ENCODE measurements around the gene PFN1. TPM values are rescaled to one million over a fixed set of nuclear protein-coding genes. Genes with fewer than 3 reads are reported as not detected.

Gene PFN1
- total RNA-seq, 1 donor from 2014 or later, result 549 TPM

- DNase-seq (ENCODE audit: low read depth), result no peak
Measured at GRCh38 chr17:4896332-4897197, 51.8 kb downstream of the PFN1 start.

- DNase-seq (ENCODE audit: low read depth), result no peak
Measured at GRCh38 chr17:4895657-4896331, 52.5 kb downstream of the PFN1 start.

Other genes starting within 250 kb of the PFN1 start
- 16.0 and 31.7 TPM in 2 replicates for gene PELP1, start 244.4 kb downstream of the PFN1 start, total RNA-seq
- 2.1 and 2.7 TPM in 2 replicates for gene ARRB2, start 237.9 kb downstream of the PFN1 start, total RNA-seq
- gene MED11, start 217.1 kb downstream of the PFN1 start, total RNA-seq, result 17.4 and 20.6 TPM in 2 replicates
- gene ZMYND15, start 208.7 kb downstream of the PFN1 start, total RNA-seq, result 0.30 and 1.0 TPM in 2 replicates
- 36.2 and 48.6 TPM in 2 replicates for gene CXCL16, start 208.6 kb downstream of the PFN1 start, total RNA-seq
- not detected in 2 replicates for gene TM4SF5, start 176.6 kb downstream of the PFN1 start, total RNA-seq
- not detected in 2 replicates for gene VMO1, start 162.2 kb downstream of the PFN1 start, total RNA-seq
- gene GLTPD2, start 159.6 kb downstream of the PFN1 start, total RNA-seq, result not detected in 2 replicates
- 79.0 and 204 TPM in 2 replicates for gene PSMB6, start 152.4 kb downstream of the PFN1 start, total RNA-seq
- gene PLD2, start 141.4 kb downstream of the PFN1 start, total RNA-seq, result 16.0 and 21.3 TPM in 2 replicates
- gene MINK1, start 115.2 kb downstream of the PFN1 start, total RNA-seq, result 20.8 and 84.6 TPM in 2 replicates
- gene C17orf107, start 49.0 kb downstream of the PFN1 start, total RNA-seq, result 1.7 and 4.2 TPM in 2 replicates
- 0.25 and 0.35 TPM in 2 replicates for gene CHRNE, start 45.4 kb downstream of the PFN1 start, total RNA-seq
- not detected in 2 replicates for gene GP1BA, start 16.3 kb downstream of the PFN1 start, total RNA-seq
- 40.1 and 56.2 TPM in 2 replicates for gene SLC25A11, start 8.5 kb downstream of the PFN1 start, total RNA-seq
- gene RNF167, start 8.3 kb downstream of the PFN1 start, total RNA-seq, result 16.1 and 43.6 TPM in 2 replicates
- 5.3 and 6.6 TPM in 2 replicates for gene ENO3, start 2.6 kb upstream of the PFN1 start, total RNA-seq
- 45.7 and 66.5 TPM in 2 replicates for gene SPAG7, start 19.3 kb upstream of the PFN1 start, total RNA-seq
- gene CAMTA2, start 39.1 kb upstream of the PFN1 start, total RNA-seq, result 0.87 and 37.9 TPM in 2 replicates
- gene INCA1, start 49.0 kb upstream of the PFN1 start, total RNA-seq, result 0.40 and 0.69 TPM in 2 replicates
- 116 and 142 TPM in 2 replicates for gene KIF1C, start 49.4 kb upstream of the PFN1 start, total RNA-seq
- gene SLC52A1, start 86.9 kb upstream of the PFN1 start, total RNA-seq, result 0.52 and 0.55 TPM in 2 replicates
- 1.6 and 4.9 TPM in 2 replicates for gene ZFP3, start 129.9 kb upstream of the PFN1 start, total RNA-seq
- 8.8 and 10.4 TPM in 2 replicates for gene ZNF232, start 163.3 kb upstream of the PFN1 start, total RNA-seq
- 0.55 TPM in 1 of 2 replicates, not detected in the other for gene USP6, start 167.5 kb upstream of the PFN1 start, total RNA-seq
- 5.4 and 11.1 TPM in 2 replicates for gene ZNF594, start 243.3 kb upstream of the PFN1 start, total RNA-seq

All from renal cortical epithelial cell (primary cell).